OCI-LY7 (cell line): Measurements from ENCODE around the gene XRCC6.

Experiments
- EZH2phosphoT487 ChIP-seq: fragments of 200-600 bp; sonication (generic); IDR thresholded peaks from 2 replicates; pipeline ENCODE4 v1.6.1; 2018; ENCODE audit warnings: low read depth, borderline replicate concordance, mild to moderate bottlenecking, mixed run types, antibody characterized with exemption, low read length, moderate library complexity, mixed read lengths
- TF ChIP-seq, protein P1 (sequence below): fragments of 200-600 bp; sonication (generic); conservative IDR thresholded peaks from 2 replicates; pipeline ENCODE4 v1.5.1; 2014; ENCODE audit warnings: mild to moderate bottlenecking, antibody characterized with exemption, low read length, moderate library complexity, mixed read lengths

DNA sequence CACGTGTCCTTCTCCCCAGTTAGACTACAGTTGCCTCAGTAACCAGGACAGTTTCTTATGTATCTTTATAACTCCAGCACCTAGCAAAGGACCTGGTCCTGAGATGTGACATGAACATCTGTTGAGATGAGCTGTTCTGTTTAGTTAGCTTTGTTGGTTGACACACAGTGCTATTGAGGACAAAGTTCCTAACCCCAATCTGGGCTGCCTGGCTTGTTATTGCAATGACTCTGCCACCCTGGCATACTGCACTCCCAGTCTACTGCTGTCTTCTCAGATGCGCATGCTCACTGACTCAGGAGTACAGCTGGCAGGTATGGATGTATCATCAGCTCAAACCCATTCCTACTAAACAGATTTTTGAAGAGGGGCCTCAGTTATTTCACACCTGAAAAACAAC, 7.6 kb upstream of the XRCC6 start:
- TF ChIP-seq, protein P1, sequence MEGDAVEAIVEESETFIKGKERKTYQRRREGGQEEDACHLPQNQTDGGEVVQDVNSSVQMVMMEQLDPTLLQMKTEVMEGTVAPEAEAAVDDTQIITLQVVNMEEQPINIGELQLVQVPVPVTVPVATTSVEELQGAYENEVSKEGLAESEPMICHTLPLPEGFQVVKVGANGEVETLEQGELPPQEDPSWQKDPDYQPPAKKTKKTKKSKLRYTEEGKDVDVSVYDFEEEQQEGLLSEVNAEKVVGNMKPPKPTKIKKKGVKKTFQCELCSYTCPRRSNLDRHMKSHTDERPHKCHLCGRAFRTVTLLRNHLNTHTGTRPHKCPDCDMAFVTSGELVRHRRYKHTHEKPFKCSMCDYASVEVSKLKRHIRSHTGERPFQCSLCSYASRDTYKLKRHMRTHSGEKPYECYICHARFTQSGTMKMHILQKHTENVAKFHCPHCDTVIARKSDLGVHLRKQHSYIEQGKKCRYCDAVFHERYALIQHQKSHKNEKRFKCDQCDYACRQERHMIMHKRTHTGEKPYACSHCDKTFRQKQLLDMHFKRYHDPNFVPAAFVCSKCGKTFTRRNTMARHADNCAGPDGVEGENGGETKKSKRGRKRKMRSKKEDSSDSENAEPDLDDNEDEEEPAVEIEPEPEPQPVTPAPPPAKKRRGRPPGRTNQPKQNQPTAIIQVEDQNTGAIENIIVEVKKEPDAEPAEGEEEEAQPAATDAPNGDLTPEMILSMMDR, result no peak
- no peak for TF ChIP-seq EZH2phosphoT487
